C4-2B (cell line): Measurements from ENCODE around the gene TESK2.

Experiments used
- H3K27ac ChIP-seq: fragments of 450-650 bp; 2 replicates; pipeline ENCODE4 v1.5.1; 2017
- CTCF ChIP-seq: fragments of 450-650 bp; conservative IDR thresholded peaks from 2 replicates; pipeline ENCODE4 v1.5.1; 2017; ENCODE audit warnings: mild to moderate bottlenecking
- ZFX ChIP-seq: fragments of 450-650 bp; IDR thresholded peaks from 2 replicates; pipeline ENCODE4 v1.6.1; 2017

The TESK2 gene

GRCh38 chr1:45328680-45329079 is 162.3 kb downstream of the TESK2 start:
- H3K27ac ChIP-seq = no peak overlapping the region
- TF ChIP-seq CTCF (no peak), ZFX (no peak)

GRCh38 chr1:45327644-45328515 is 163.1 kb downstream of the TESK2 start:
- TF ChIP-seq CTCF = no peak
- no peak for TF ChIP-seq ZFX
- H3K27ac ChIP-seq = no peak overlapping the region

GRCh38 chr1:45326627-45327623 is 164.0 kb downstream of the TESK2 start, which contains the start of gene HPDL:
HPDL (plus strand) TSS chr1:45326895; CDS start chr1:45327149, 254 bp downstream.
- no peak within 1 kb of the TSS for H3K27ac ChIP-seq

GRCh38 chr1:45325851-45326506 is 165.0 kb downstream of the TESK2 start:
- no peak for TF ChIP-seq ZFX
- TF ChIP-seq CTCF = no peak
- no peak overlapping the region for H3K27ac ChIP-seq

More at GRCh38 chr1:45326627-45327623, 164.0 kb downstream of the TESK2 start, which contains the start of gene HPDL:
- TF ChIP-seq ZFX (no peak), CTCF (no peak)

- TF ChIP-seq CTCF (no peak), ZFX (no peak)
- no peak overlapping the region for H3K27ac ChIP-seq
Measured at GRCh38 chr1:45322486-45323040, 168.4 kb downstream of the TESK2 start.

GRCh38 chr1:45321444-45321843 is 169.5 kb downstream of the TESK2 start:
- TF ChIP-seq CTCF (no peak), ZFX (no peak)
- H3K27ac ChIP-seq = no peak overlapping the region
